ENCODE results near the gene CTLA4. TPM values are rescaled to one million over a fixed set of nuclear protein-coding genes. Genes with fewer than 3 reads are reported as not detected.

Gene CTLA4
- total and polyA plus RNA-seq, 2 experiments from 2014 or later: not detected

DNA sequence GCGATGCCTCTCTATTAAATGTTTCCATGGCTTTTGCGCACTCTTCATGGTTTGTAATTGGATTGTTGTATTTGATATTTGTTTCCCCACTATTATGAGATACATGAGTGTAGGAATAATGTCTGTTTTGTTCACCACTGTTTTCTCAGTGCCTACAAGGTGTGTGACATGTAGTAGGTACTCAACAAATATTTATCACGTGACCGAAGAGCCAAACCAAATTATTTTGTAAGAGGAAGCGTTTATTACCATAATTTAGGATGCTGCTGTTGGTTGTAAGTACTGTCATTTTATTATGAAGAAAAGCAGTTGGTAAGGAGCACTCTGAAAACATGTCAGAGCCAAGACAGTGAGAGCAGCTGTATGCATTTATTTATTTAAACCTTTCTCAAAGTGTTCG, 32.2 kb upstream of the CTLA4 start:
- Histone ChIP-seq H3K36me3 (no peaks in the 10 kb centered on the region), H3K4me1 (ENCODE audit: low read depth) (peaks cover 11% of the 10 kb centered on the region), H3K27me3 (no peaks in the 10 kb centered on the region), H3K9me3 (ENCODE audit: low read depth) (no peaks in the 10 kb centered on the region), H3K4me3 (no peak overlapping the region), H3K27ac (no peak overlapping the region)
- DNase-seq (ENCODE audit: low read depth in 1 of 2, low spot score in 1 of 2): no peak
- TF ChIP-seq, protein P1, sequence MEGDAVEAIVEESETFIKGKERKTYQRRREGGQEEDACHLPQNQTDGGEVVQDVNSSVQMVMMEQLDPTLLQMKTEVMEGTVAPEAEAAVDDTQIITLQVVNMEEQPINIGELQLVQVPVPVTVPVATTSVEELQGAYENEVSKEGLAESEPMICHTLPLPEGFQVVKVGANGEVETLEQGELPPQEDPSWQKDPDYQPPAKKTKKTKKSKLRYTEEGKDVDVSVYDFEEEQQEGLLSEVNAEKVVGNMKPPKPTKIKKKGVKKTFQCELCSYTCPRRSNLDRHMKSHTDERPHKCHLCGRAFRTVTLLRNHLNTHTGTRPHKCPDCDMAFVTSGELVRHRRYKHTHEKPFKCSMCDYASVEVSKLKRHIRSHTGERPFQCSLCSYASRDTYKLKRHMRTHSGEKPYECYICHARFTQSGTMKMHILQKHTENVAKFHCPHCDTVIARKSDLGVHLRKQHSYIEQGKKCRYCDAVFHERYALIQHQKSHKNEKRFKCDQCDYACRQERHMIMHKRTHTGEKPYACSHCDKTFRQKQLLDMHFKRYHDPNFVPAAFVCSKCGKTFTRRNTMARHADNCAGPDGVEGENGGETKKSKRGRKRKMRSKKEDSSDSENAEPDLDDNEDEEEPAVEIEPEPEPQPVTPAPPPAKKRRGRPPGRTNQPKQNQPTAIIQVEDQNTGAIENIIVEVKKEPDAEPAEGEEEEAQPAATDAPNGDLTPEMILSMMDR (IDR thresholded peaks at IDR 0.05; ENCODE audit: low read depth, low read length): no peak

DNA sequence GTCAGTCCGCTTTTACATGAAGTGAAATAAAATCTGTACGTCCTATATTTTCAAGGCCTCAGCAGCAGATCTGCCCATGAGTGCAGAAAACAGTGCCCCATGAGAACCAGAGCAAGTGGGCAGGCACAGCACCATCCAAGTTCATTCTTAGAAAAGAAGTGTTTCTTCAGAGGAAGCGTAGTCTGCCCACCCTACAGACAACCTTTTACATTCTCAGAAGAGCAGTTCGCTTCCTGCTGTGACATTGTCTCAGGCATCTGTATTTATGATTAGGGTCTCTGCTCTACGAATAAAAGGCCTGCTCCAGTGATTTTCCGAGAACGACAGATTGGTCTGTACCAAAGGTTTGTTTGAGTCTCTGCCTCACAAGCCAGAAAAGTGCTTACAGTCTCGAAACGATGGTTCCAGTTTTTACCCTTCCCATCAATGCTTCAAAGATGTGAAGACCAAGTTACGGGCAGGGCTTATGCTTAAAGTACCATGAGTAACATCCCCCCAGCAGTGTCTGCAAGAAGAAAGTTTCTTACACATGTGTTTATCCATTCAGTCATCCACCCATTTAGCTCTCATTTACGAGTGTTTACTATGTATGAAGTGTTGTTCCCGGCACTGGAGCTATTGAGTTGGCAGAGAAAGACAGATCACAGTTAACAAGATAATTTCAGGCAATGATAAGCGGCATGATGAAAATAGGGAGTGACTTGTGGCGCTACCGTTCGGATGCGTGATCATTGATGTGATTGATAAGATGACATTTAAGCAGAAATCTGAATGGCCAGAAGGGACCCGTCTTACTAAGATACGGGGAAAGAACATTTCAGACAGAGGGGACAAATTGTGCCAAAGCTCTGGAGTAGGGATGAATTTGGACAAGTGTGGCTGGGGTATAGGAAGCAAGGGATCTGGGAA, 31.4 kb upstream of the CTLA4 start:
- no peaks in the 10 kb centered on the region for H3K9me3 ChIP-seq (ENCODE audit: low read depth)

DNA sequence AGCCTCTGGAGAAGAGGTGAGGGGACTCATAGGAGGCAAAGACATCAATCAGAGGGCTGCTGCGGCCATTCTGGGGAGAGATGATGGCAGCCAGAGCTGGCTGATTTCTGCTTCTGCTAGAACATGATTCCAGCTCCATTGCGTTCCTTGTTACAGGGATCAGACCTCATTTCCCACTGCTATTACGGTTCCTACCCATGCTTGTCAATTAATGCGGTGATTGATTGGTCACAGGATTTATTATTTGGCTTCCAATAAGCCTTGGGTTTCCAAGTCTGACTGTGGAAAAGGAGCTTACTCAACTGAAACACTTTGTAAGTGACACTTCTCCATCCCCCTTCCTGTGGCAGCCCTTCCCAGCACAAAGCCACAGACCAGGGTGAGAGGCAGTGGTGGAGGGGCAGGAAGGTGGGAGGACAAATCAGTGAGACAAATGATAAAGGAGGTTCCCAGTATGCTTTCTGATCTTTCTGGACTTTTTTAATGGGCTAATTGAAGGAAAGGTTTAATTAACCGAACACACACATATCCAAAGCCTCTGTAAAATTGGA, 26.8 kb upstream of the CTLA4 start:
- DNase-seq (ENCODE audit: low read depth in 1 of 2, low spot score in 1 of 2): no peak
- no peak overlapping the region for H3K4me3 ChIP-seq
- H3K36me3 ChIP-seq: no peaks in the 10 kb centered on the region
- no peaks in the 10 kb centered on the region for H3K9me3 ChIP-seq (ENCODE audit: low read depth)
- no peaks in the 10 kb centered on the region for H3K4me1 ChIP-seq (ENCODE audit: low read depth)
- TF ChIP-seq, protein P1 (IDR thresholded peaks at IDR 0.05; ENCODE audit: low read depth, low read length): no peak
- no peak overlapping the region for H3K27ac ChIP-seq
- H3K27me3 ChIP-seq: no peaks in the 10 kb centered on the region

More for the DNA sequence above, 31.4 kb upstream of the CTLA4 start:
- no peak overlapping the region for H3K4me3 ChIP-seq
- no peak for DNase-seq (ENCODE audit: low read depth in 1 of 2, low spot score in 1 of 2)
- no peaks in the 10 kb centered on the region for H3K27me3 ChIP-seq
- no peak overlapping the region for H3K27ac ChIP-seq
- peaks cover 4% of the 10 kb centered on the region for H3K4me1 ChIP-seq (ENCODE audit: low read depth)
- no peaks in the 10 kb centered on the region for H3K36me3 ChIP-seq
- TF ChIP-seq, protein P1 (IDR thresholded peaks at IDR 0.05; ENCODE audit: low read depth, low read length): no peak

DNA sequence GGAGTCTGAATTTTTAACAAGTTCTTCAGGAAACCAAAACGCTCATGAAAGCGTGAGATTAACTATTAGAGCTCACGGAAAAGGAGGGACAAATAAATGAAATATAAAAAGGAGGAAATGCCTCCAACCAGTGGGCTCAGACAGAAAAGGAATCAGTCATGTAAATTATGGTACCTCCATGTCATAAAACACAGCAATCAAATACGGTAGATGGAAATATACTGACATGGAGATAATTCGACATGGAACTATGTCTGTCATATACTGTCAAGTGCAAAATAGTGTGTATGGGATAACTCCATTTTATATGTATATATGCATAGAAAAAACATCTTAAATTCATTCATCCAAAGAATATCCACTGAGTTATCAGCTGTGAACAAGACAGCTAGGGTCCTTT, 25.9 kb upstream of the CTLA4 start:
- Histone ChIP-seq H3K27ac (no peak overlapping the region), H3K9me3 (ENCODE audit: low read depth) (no peaks in the 10 kb centered on the region), H3K36me3 (no peaks in the 10 kb centered on the region), H3K27me3 (no peaks in the 10 kb centered on the region), H3K4me1 (ENCODE audit: low read depth) (no peaks in the 10 kb centered on the region), H3K4me3 (no peak overlapping the region)
- DNase-seq (ENCODE audit: low read depth in 1 of 2, low spot score in 1 of 2): no peak
- TF ChIP-seq, protein P1 (IDR thresholded peaks at IDR 0.05; ENCODE audit: low read depth, low read length): no peak

DNA sequence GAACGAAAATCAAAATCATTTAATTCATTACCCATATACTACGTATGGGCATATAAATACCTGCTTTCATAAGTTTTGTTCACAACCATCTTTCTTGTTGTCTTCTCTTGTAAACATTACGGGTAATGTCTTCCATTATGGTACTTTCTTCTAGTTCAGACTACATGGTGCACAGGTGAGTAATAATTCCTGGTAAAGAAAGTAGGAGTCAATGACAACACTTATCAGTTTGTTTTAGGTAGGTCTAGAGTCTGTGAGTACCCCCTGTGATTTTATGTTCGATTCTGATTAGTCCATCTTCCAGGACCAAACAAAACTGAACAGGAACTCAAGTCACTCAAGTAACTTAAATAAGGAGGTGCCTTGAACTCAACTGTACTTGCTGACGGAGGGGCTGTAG, 25.2 kb upstream of the CTLA4 start:
- Histone ChIP-seq H3K9me3 (ENCODE audit: low read depth) (no peaks in the 10 kb centered on the region), H3K36me3 (no peaks in the 10 kb centered on the region), H3K4me3 (no peak overlapping the region), H3K27me3 (no peaks in the 10 kb centered on the region), H3K27ac (no peak overlapping the region), H3K4me1 (ENCODE audit: low read depth) (no peaks in the 10 kb centered on the region)
- DNase-seq (ENCODE audit: low read depth in 1 of 2, low spot score in 1 of 2): no peak
- TF ChIP-seq, protein P1 (IDR thresholded peaks at IDR 0.05; ENCODE audit: low read depth, low read length): no peak

Measured in cardiac muscle cell (in vitro differentiated cells and primary cell).